GM12874 (cell line): ENCODE data around the gene SLC28A1.

ENCODE experiments used
- CTCF ChIP-seq: IDR thresholded peaks from 2 replicates; pipeline ENCODE4 v1.5.1; 2011; ENCODE audit warnings: low read depth, mild to moderate bottlenecking, control low read depth, low read length, moderate library complexity; ENCODE audit not compliant: insufficient read depth

SLC28A1 gene

GRCh38 chr15:84855765-84856164 lies 28.7 kb upstream of the SLC28A1 start:
- no peak for TF ChIP-seq CTCF

GRCh38 chr15:84856731-84857417 lies 27.6 kb upstream of the SLC28A1 start:
- TF ChIP-seq CTCF = no peak

- no peak for TF ChIP-seq CTCF
Observed at GRCh38 chr15:84857418-84858004, 27.0 kb upstream of the SLC28A1 start.

GRCh38 chr15:84858231-84858630 lies 26.2 kb upstream of the SLC28A1 start:
- TF ChIP-seq CTCF = no peak

GRCh38 chr15:84859144-84859543 lies 25.3 kb upstream of the SLC28A1 start:
- TF ChIP-seq CTCF = no peak

GRCh38 chr15:84859651-84860050 lies 24.8 kb upstream of the SLC28A1 start:
- no peak for TF ChIP-seq CTCF

GRCh38 chr15:84861781-84862180 lies 22.7 kb upstream of the SLC28A1 start:
- no peak for TF ChIP-seq CTCF
